Hepatocyte (in vitro differentiated cells): ENCODE data around the gene ADIPOR2.

Experiments
- CTCF ChIP-seq: fragments of 200-600 bp; sonication (generic); IDR thresholded peaks from 2 replicates; pipeline ENCODE4 v1.5.1; 2016; ENCODE audit warnings: antibody characterized with exemption, mild to moderate bottlenecking; ENCODE audit not compliant: poor library complexity
- EZH2 ChIP-seq: fragments of 200-600 bp; sonication (generic); IDR thresholded peaks from 2 replicates; pipeline ENCODE4 v1.6.1; 2016; ENCODE audit warnings: antibody characterized with exemption, mild to moderate bottlenecking, borderline replicate concordance
- EZH2phosphoT487 ChIP-seq: fragments of 200-600 bp; sonication (generic); IDR thresholded peaks from one replicate; pipeline ENCODE4 v1.6.1; 2018; ENCODE audit warnings: antibody characterized with exemption, mild to moderate bottlenecking, low read depth, moderate library complexity; ENCODE audit not compliant: unreplicated experiment, severe bottlenecking

GRCh38 chr12:1808036-1808797 lies 117.3 kb downstream of the ADIPOR2 start:
- no peak for TF ChIP-seq CTCF
- TF ChIP-seq EZH2 = no peak
- no peak for TF ChIP-seq EZH2phosphoT487
